ENCODE data around the gene ZNF664.

The ZNF664 gene

GRCh38 chr12:124044809-124045321 is 71.8 kb downstream of the ZNF664 start:
- in situ Hi-C loops (cut with MboI; ENCODE audit: low sequenced_read_pairs, unreplicated experiment), result loop anchor here (5.0 kb wide), 2 partner anchors 267 to 717 kb away; no protein-coding TSS in a partner anchor
- TF ChIP-seq CTCF (IDR thresholded peaks at IDR 0.05; ENCODE audit: borderline replicate concordance, control extremely low read depth, extremely low read depth, insufficient read depth, missing control alignments), result no peak
- no peak for DNase-seq (ENCODE audit: low spot score)

- in situ Hi-C loops (cut with MboI; ENCODE audit: low sequenced_read_pairs, unreplicated experiment), result no loop called here
- no peak for TF ChIP-seq CTCF (IDR thresholded peaks at IDR 0.05; ENCODE audit: borderline replicate concordance, control extremely low read depth, extremely low read depth, insufficient read depth, missing control alignments)
- no peak for DNase-seq (ENCODE audit: low spot score)
These were observed 72.8 kb downstream of the ZNF664 start for GRCh38 chr12:124045671-124046455.

GRCh38 chr12:124046456-124046740 is 73.4 kb downstream of the ZNF664 start:
- in situ Hi-C loops (cut with MboI; ENCODE audit: low sequenced_read_pairs, unreplicated experiment), result no loop called here

GRCh38 chr12:124047045-124047566 is 74.1 kb downstream of the ZNF664 start:
- no peak for TF ChIP-seq CTCF (IDR thresholded peaks at IDR 0.05; ENCODE audit: borderline replicate concordance, control extremely low read depth, extremely low read depth, insufficient read depth, missing control alignments)
- in situ Hi-C loops (cut with MboI; ENCODE audit: low sequenced_read_pairs, unreplicated experiment), result no loop called here
- no peak for DNase-seq (ENCODE audit: low spot score)

More at GRCh38 chr12:124046456-124046740, 73.4 kb downstream of the ZNF664 start:
- no peak for DNase-seq (ENCODE audit: low spot score)
- no peak for TF ChIP-seq CTCF (IDR thresholded peaks at IDR 0.05; ENCODE audit: borderline replicate concordance, control extremely low read depth, extremely low read depth, insufficient read depth, missing control alignments)

- in situ Hi-C loops (cut with MboI; ENCODE audit: low sequenced_read_pairs, unreplicated experiment), result no loop called here
- no peak for TF ChIP-seq CTCF (IDR thresholded peaks at IDR 0.05; ENCODE audit: borderline replicate concordance, control extremely low read depth, extremely low read depth, insufficient read depth, missing control alignments)
- no peak for DNase-seq (ENCODE audit: low spot score)
These were observed 76.6 kb downstream of the ZNF664 start for GRCh38 chr12:124049451-124050094.

GRCh38 chr12:124053851-124054250 is 80.8 kb downstream of the ZNF664 start:
- TF ChIP-seq CTCF (IDR thresholded peaks at IDR 0.05; ENCODE audit: borderline replicate concordance, control extremely low read depth, extremely low read depth, insufficient read depth, missing control alignments), result peak; percentile 37
- in situ Hi-C loops (cut with MboI; ENCODE audit: low sequenced_read_pairs, unreplicated experiment), result no loop called here
- no peak for DNase-seq (ENCODE audit: low spot score)

All from GM13976 (cell line).